ENCODE measurements around the gene SERPINH1. TPM values are rescaled to one million over a fixed set of nuclear protein-coding genes. Genes with fewer than 3 reads are reported as not detected.

The SERPINH1 gene
- total and polyA plus RNA-seq, 2 donors (not counting 3 experiments of a cell fraction or from before 2014, with no cell fraction given): 409 to 816 TPM

GRCh38 chr11:75572744-75573143 is 10.7 kb downstream of the SERPINH1 start:
- FAIRE-seq (no peak), DNase-seq (ENCODE audit: low read depth, low spot score) (no peak)
- Histone ChIP-seq H3K4me1 (ENCODE audit: control insufficient read depth, extremely low read depth, insufficient read depth, low read length) (peaks cover 3% of the 10 kb centered on the region), H3K79me2 (ENCODE audit: control insufficient read depth, insufficient read depth, low read length) (peaks cover 9% of the 10 kb centered on the region), H3K27me3 (ENCODE audit: control insufficient read depth in 2 of 2, insufficient read depth in 2 of 2, low read length in 2 of 2) (no peaks in the 10 kb centered on the region), H3K27ac (ENCODE audit: insufficient read depth, low read depth, low read length) (no peak overlapping the region), H3K36me3 (ENCODE audit: control insufficient read depth in 2 of 2, extremely low read depth in 1 of 2, insufficient read depth in 2 of 2, low read length in 2 of 2) (peaks cover 23 to 58% of the 10 kb centered on the region in 2 experiments), H3K4me3 (replicated peaks in 1 of 3; ENCODE audit: insufficient read depth in 1 of 3, low read depth in 1 of 3, low read length in 3 of 3) (no peak overlapping the region), H3K4me2 (ENCODE audit: insufficient read depth, low read length) (no peak overlapping the region), H2AFZ (ENCODE audit: low read depth, low read length) (no peak overlapping the region), H3K9ac (replicated peaks; ENCODE audit: extremely low read depth, insufficient read depth, low read length) (no peak overlapping the region), H3K9me3 (replicated peaks; ENCODE audit: control insufficient read depth, insufficient read depth, low read length) (no peaks in the 10 kb centered on the region), H3K9me1 (replicated peaks; ENCODE audit: control insufficient read depth, extremely low read depth, insufficient read depth, low read length) (no peaks in the 10 kb centered on the region), H4K20me1 (replicated peaks; ENCODE audit: control insufficient read depth, extremely low read depth, insufficient read depth, low read length) (no peaks in the 10 kb centered on the region)
- intact Hi-C loops (cut with micrococcal nuclease) (no loop called here), dilution Hi-C loops (cut with MboI; ENCODE audit: extremely low pct_ligation_motif_present, low sequenced_read_pairs) (no loop called here)
- no peak for TF ChIP-seq FOS (IDR thresholded peaks at IDR 0.05; ENCODE audit: borderline replicate concordance, insufficient read depth, low read length)
- no peak for TF ChIP-seq POLR2A (IDR thresholded peaks at IDR 0.05; ENCODE audit: low read depth, low read length)
- no peak for TF ChIP-seq EZH2 (IDR thresholded peaks at IDR 0.05; ENCODE audit: borderline replicate concordance, low read depth, low read length, severe bottlenecking)
- ChIA-PET POLR2A (no interaction called here), CTCF (interaction anchor here (9.1 kb wide), 1 partner anchor 11 kb away, joined by 107 read pairs; the partner anchor contains the start of gene SERPINH1)
- BruUV-seq (replicated peaks): no TSS peak

GRCh38 chr11:75574698-75575602 is 12.9 kb downstream of the SERPINH1 start:
- dilution Hi-C loops (cut with MboI; ENCODE audit: extremely low pct_ligation_motif_present, low sequenced_read_pairs) (no loop called here), intact Hi-C loops (cut with micrococcal nuclease) (no loop called here)
- no peak for DNase-seq (ENCODE audit: low read depth, low spot score)
- H3K9me3 ChIP-seq (replicated peaks; ENCODE audit: control insufficient read depth, insufficient read depth, low read length): no peaks in the 10 kb centered on the region
- H3K27ac ChIP-seq (ENCODE audit: insufficient read depth, low read depth, low read length): no peak overlapping the region
- no peak overlapping the region for H3K4me2 ChIP-seq (ENCODE audit: insufficient read depth, low read length)
- BruUV-seq (replicated peaks): no TSS peak
- ChIA-PET CTCF (interaction anchor here (1.0 to 9.1 kb wide), 9 partner anchors 13 to 167 kb away, joined by 3 to 107 read pairs (median 6); partner anchors contain the start of gene SERPINH1), POLR2A (interaction anchor here (0.6 to 3.0 kb wide), 5 partner anchors 9 to 27 kb away, joined by 3 to 9 read pairs (median 4); no protein-coding TSS in a partner anchor)
- FAIRE-seq: no peak
- no peaks in the 10 kb centered on the region for H3K27me3 ChIP-seq (ENCODE audit: control insufficient read depth in 2 of 2, insufficient read depth in 2 of 2, low read length in 2 of 2)
- H3K9ac ChIP-seq (replicated peaks; ENCODE audit: extremely low read depth, insufficient read depth, low read length): no peak overlapping the region
- TF ChIP-seq CTCF (IDR thresholded peaks at IDR 0.05; ENCODE audit: extremely low read depth in 1 of 2, insufficient read depth in 1 of 2, low read depth in 1 of 2, low read length in 2 of 2) (peak; percentile 9 to 38), JUN (IDR thresholded peaks at IDR 0.05; ENCODE audit: borderline replicate concordance, insufficient read depth, insufficient read length, low read depth) (no peak), POLR2AphosphoS5 (IDR thresholded peaks at IDR 0.05; ENCODE audit: insufficient read depth, low read depth, low read length) (no peak), POLR2A (IDR thresholded peaks at IDR 0.05; ENCODE audit: low read depth, low read length) (peak; percentile 42)
- H3K9me1 ChIP-seq (replicated peaks; ENCODE audit: control insufficient read depth, extremely low read depth, insufficient read depth, low read length): no peaks in the 10 kb centered on the region
- H3K4me3 ChIP-seq (replicated peaks in 1 of 3; ENCODE audit: insufficient read depth in 1 of 3, low read depth in 1 of 3, low read length in 3 of 3): no peak overlapping the region
- H3K36me3 ChIP-seq (ENCODE audit: control insufficient read depth in 2 of 2, extremely low read depth in 1 of 2, insufficient read depth in 2 of 2, low read length in 2 of 2): peaks cover 16 to 41% of the 10 kb centered on the region in 2 experiments
- peaks cover 3% of the 10 kb centered on the region for H3K4me1 ChIP-seq (ENCODE audit: control insufficient read depth, extremely low read depth, insufficient read depth, low read length)
- H2AFZ ChIP-seq (ENCODE audit: low read depth, low read length): no peak overlapping the region
- no peaks in the 10 kb centered on the region for H4K20me1 ChIP-seq (replicated peaks; ENCODE audit: control insufficient read depth, extremely low read depth, insufficient read depth, low read length)
- H3K79me2 ChIP-seq (ENCODE audit: control insufficient read depth, insufficient read depth, low read length): no peaks in the 10 kb centered on the region
